ENCODE results near the gene FDPS.
"Not testable (repeated sequence)": the region's sequence is repeated elsewhere in the genome, so short reads cannot be mapped to it uniquely, and the experiment has no call there.

Gene FDPS

GRCh38 chr1:155320252-155320651 is 11.6 kb downstream of the FDPS start:
- DNase-seq (ENCODE audit: low spot score), result no peak

GRCh38 chr1:155320661-155321617 is 12.3 kb downstream of the FDPS start, which contains the start of gene RUSC1:
TSS of gene RUSC1 (plus strand) at chr1:155320894. CDS start at chr1:155321774, 880 bp downstream.
- no peak for DNase-seq (ENCODE audit: low spot score)

GRCh38 chr1:155321639-155322503 is 13.2 kb downstream of the FDPS start:
- DNase-seq (ENCODE audit: low spot score), result no peak

- DNase-seq (ENCODE audit: low spot score), result no peak
Observed at GRCh38 chr1:155322571-155322952, 13.9 kb downstream of the FDPS start.

GRCh38 chr1:155322953-155323728 is 14.5 kb downstream of the FDPS start:
- peak; percentile 81 for DNase-seq (ENCODE audit: low spot score)

GRCh38 chr1:155323729-155324036 is 15.0 kb downstream of the FDPS start:
- DNase-seq (ENCODE audit: low spot score), result peak; percentile 68

GRCh38 chr1:155324037-155324716 is 15.5 kb downstream of the FDPS start:
- DNase-seq (ENCODE audit: low spot score), result peak; percentile 87

- no peak for DNase-seq (ENCODE audit: low spot score)
Observed at GRCh38 chr1:155324717-155325602, 16.3 kb downstream of the FDPS start.

- DNase-seq (ENCODE audit: low spot score), result no peak
Observed at GRCh38 chr1:155325603-155325893, 16.9 kb downstream of the FDPS start.

GRCh38 chr1:155326020-155326526 is 17.4 kb downstream of the FDPS start:
- no peak for DNase-seq (ENCODE audit: low spot score)

- no peak for DNase-seq (ENCODE audit: low spot score)
Observed at GRCh38 chr1:155326631-155327037, 18.0 kb downstream of the FDPS start.

GRCh38 chr1:155327981-155328380 is 19.3 kb downstream of the FDPS start:
- no peak for DNase-seq (ENCODE audit: low spot score)

- DNase-seq (ENCODE audit: low spot score), result not testable (repeated sequence)
Observed at GRCh38 chr1:155328856-155329255, 20.2 kb downstream of the FDPS start.

- no peak for DNase-seq (ENCODE audit: low spot score)
Observed at GRCh38 chr1:155329980-155330598, 21.4 kb downstream of the FDPS start.

- no peak for DNase-seq (ENCODE audit: low spot score)
Observed at GRCh38 chr1:155334962-155335361, 26.3 kb downstream of the FDPS start.

- DNase-seq (ENCODE audit: low spot score), result no peak
Observed at GRCh38 chr1:155339515-155340097, 30.9 kb downstream of the FDPS start.

- no peak for DNase-seq (ENCODE audit: low spot score)
Observed at GRCh38 chr1:155342842-155343241, 34.2 kb downstream of the FDPS start.

- no peak for DNase-seq (ENCODE audit: low spot score)
Observed at GRCh38 chr1:155352631-155353030, 44.0 kb downstream of the FDPS start.

- no peak for DNase-seq (ENCODE audit: low spot score)
Observed at GRCh38 chr1:155360051-155360450, 51.4 kb downstream of the FDPS start.
